SK-N-SH (cell line): Measurements from ENCODE around the gene APOBEC2.

Experiments used
- CHD2 ChIP-seq: fragments of 150-350 bp; IDR thresholded peaks from 2 replicates; pipeline ENCODE4 v1.6.1; 2018; ENCODE audit warnings: low read length; ENCODE audit not compliant: partially characterized antibody
- FOXJ3 ChIP-seq: sonication (generic); formaldehyde crosslinking; IDR thresholded peaks from 2 replicates; pipeline ENCODE4 v1.5.1; 2020; ENCODE audit warnings: mild to moderate bottlenecking, missing genetic modification reagents
- IRF3 ChIP-seq: fragments of 150-350 bp; IDR thresholded peaks from 2 replicates; pipeline ENCODE4 v1.6.1; 2016; ENCODE audit warnings: mild to moderate bottlenecking, low read depth, low read length

DNA sequence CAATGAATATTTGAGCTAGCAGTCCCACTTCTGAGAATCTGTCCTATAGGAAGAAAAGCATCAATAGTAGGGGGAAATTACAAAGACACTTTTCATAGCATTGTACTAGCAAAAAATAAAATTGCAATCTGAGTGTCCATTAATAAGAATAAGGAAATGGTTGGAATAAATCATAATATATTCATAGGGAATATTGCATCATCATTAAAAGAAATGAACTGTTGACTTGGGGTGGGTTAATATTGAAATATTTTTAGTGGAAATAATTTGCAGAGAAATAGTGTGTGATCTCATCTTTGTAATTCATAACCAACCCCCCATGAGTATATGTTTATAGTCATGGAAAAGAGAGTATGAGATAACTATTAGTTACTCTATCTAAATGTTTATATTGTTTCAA, 32.2 kb downstream of the APOBEC2 start:
- TF ChIP-seq FOXJ3, result no peak
- TF ChIP-seq CHD2, result no peak
- TF ChIP-seq IRF3, result no peak
